Liver (tissue), 3 donors: ENCODE data around the gene SPDEF.

Experiments
- GABPA ChIP-seq, 2 donors: IDR thresholded peaks in 1 of 2; conservative IDR thresholded peaks in 1 of 2; 2 replicates each; pipeline ENCODE4 v1.6.1; 2016; ENCODE audit warnings: antibody characterized with exemption in 2 of 2, mild to moderate bottlenecking in 1 of 2, moderate library complexity in 1 of 2
- HNF4G ChIP-seq: IDR thresholded peaks from 2 replicates; pipeline ENCODE4 v1.6.1; 2016; ENCODE audit warnings: antibody characterized with exemption
- TAF1 ChIP-seq: conservative IDR thresholded peaks from 2 replicates; pipeline ENCODE4 v1.6.1; 2016; ENCODE audit warnings: antibody characterized with exemption, mild to moderate bottlenecking
- TF ChIP-seq, protein P1 (sequence below): fragments of 150-350 bp; IDR thresholded peaks from 2 replicates; pipeline ENCODE4 v1.5.1; 2017; ENCODE audit warnings: improper control_type of control experiment, low read depth, low read length; ENCODE audit not compliant: missing input control
- TF ChIP-seq, protein P2 (sequence below): IDR thresholded peaks from 2 replicates; pipeline ENCODE4 v1.6.1; 2016; ENCODE audit warnings: antibody characterized with exemption, mild to moderate bottlenecking
- donor health status: healthy.
- donor health status: healthy.

DNA sequence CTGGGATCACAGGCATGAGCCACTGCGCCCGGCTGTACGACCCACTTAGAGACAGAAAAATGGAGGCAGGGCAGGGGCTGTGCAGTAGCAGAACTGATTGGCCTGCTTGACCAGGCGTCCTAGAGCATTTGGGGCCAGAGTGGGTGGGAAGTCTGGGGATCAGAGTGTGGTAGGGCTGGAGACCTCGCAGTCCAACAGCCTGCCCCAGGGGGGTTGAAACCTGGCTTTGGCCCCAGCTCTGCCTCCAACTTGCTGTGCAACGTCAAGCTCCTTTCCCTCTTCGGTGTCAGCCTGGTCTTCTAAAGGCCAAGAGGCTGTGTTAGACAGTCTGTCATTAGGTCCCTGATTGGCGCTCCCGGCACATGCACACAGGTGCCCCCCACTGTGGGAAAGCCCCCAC lies 15.3 kb upstream of the SPDEF start:
- TF ChIP-seq TAF1 (no peak), HNF4G (no peak), GABPA (IDR thresholded peaks at IDR 0.05 in 1 of 2, conservative IDR thresholded peaks at IDR 0.05 in 1 of 2) (no peak)
- TF ChIP-seq, protein P1, sequence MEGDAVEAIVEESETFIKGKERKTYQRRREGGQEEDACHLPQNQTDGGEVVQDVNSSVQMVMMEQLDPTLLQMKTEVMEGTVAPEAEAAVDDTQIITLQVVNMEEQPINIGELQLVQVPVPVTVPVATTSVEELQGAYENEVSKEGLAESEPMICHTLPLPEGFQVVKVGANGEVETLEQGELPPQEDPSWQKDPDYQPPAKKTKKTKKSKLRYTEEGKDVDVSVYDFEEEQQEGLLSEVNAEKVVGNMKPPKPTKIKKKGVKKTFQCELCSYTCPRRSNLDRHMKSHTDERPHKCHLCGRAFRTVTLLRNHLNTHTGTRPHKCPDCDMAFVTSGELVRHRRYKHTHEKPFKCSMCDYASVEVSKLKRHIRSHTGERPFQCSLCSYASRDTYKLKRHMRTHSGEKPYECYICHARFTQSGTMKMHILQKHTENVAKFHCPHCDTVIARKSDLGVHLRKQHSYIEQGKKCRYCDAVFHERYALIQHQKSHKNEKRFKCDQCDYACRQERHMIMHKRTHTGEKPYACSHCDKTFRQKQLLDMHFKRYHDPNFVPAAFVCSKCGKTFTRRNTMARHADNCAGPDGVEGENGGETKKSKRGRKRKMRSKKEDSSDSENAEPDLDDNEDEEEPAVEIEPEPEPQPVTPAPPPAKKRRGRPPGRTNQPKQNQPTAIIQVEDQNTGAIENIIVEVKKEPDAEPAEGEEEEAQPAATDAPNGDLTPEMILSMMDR: no peak
- TF ChIP-seq, protein P2, sequence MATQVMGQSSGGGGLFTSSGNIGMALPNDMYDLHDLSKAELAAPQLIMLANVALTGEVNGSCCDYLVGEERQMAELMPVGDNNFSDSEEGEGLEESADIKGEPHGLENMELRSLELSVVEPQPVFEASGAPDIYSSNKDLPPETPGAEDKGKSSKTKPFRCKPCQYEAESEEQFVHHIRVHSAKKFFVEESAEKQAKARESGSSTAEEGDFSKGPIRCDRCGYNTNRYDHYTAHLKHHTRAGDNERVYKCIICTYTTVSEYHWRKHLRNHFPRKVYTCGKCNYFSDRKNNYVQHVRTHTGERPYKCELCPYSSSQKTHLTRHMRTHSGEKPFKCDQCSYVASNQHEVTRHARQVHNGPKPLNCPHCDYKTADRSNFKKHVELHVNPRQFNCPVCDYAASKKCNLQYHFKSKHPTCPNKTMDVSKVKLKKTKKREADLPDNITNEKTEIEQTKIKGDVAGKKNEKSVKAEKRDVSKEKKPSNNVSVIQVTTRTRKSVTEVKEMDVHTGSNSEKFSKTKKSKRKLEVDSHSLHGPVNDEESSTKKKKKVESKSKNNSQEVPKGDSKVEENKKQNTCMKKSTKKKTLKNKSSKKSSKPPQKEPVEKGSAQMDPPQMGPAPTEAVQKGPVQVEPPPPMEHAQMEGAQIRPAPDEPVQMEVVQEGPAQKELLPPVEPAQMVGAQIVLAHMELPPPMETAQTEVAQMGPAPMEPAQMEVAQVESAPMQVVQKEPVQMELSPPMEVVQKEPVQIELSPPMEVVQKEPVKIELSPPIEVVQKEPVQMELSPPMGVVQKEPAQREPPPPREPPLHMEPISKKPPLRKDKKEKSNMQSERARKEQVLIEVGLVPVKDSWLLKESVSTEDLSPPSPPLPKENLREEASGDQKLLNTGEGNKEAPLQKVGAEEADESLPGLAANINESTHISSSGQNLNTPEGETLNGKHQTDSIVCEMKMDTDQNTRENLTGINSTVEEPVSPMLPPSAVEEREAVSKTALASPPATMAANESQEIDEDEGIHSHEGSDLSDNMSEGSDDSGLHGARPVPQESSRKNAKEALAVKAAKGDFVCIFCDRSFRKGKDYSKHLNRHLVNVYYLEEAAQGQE: no peak
